ENCODE data around the gene NHLH1. TPM values are rescaled to one million over a fixed set of nuclear protein-coding genes. Genes with fewer than 3 reads are reported as not detected.

The NHLH1 gene
- total and polyA plus RNA-seq, 2 donors (not counting 3 experiments of a cell fraction or from before 2014, with no cell fraction given) = 0.46 TPM

DNA sequence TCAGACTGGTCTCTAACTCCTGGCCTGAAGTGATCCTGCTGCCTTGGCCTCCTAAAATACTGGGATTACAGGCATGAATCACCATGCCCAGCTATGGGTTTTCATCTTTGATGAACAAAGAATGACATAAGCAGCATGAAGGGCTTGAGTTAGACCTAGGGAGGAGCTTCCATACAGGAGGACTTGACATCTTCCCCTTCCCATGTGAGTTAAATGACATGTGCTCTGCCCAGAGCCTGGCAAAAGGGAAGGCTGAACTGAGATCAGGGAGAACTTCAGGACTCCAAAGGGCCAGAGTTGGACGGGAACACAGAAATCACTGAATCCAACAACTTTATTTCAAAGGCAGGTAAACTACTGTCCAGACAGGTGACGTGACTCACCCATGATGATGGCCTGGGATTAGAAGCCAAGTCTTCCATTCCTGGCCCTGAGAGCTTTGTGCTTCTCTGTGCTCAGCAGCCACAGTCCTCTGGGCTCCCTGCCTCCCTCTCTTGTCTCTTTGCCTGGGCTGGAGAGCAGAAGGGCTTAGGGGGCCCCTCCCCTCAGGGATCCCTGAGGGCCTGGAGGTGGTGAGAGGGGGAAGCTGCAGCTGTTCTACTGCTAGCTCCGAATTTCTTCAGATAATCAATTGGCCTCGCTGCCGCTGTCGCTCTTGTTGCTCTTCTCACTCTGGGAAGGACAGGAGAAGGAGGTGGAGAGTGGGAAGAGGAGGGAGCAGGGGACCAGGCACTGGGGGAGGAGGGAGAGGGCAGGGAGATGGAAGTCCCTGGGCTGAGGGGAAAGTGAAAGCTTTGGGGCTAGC, 7.6 kb downstream of the NHLH1 start:
- Histone ChIP-seq H4K20me1 (replicated peaks; ENCODE audit: control insufficient read depth, extremely low read depth, insufficient read depth, low read length) (no peaks in the 10 kb centered on the region), H3K79me2 (ENCODE audit: control insufficient read depth, insufficient read depth, low read length) (no peaks in the 10 kb centered on the region), H3K4me3 (replicated peaks in 1 of 3; ENCODE audit: insufficient read depth in 1 of 3, low read depth in 1 of 3, low read length in 3 of 3) (no peak overlapping the region), H3K36me3 (ENCODE audit: control insufficient read depth in 2 of 2, extremely low read depth in 1 of 2, insufficient read depth in 2 of 2, low read length in 2 of 2) (no peaks in the 10 kb centered on the region), H3K9me1 (replicated peaks; ENCODE audit: control insufficient read depth, extremely low read depth, insufficient read depth, low read length) (no peaks in the 10 kb centered on the region), H2AFZ (ENCODE audit: low read depth, low read length) (no peak overlapping the region), H3K9me3 (replicated peaks; ENCODE audit: control insufficient read depth, insufficient read depth, low read length) (no peaks in the 10 kb centered on the region), H3K27ac (ENCODE audit: insufficient read depth, low read depth, low read length) (no peak overlapping the region), H3K4me1 (ENCODE audit: control insufficient read depth, extremely low read depth, insufficient read depth, low read length) (no peaks in the 10 kb centered on the region), H3K9ac (replicated peaks; ENCODE audit: extremely low read depth, insufficient read depth, low read length) (no peak overlapping the region), H3K4me2 (ENCODE audit: insufficient read depth, low read length) (no peak overlapping the region), H3K27me3 (ENCODE audit: control insufficient read depth in 2 of 2, insufficient read depth in 2 of 2, low read length in 2 of 2) (peaks cover 19 to 26% of the 10 kb centered on the region in 2 experiments)
- FAIRE-seq = no peak
- CTCF ChIA-PET = interaction anchor here (1.0 to 6.7 kb wide), 10 partner anchors 11 to 290 kb away, joined by 3 to 100 read pairs (median 4); no protein-coding TSS in a partner anchor
- no peak for DNase-seq (ENCODE audit: low read depth, low spot score)
- TF ChIP-seq EZH2 (IDR thresholded peaks at IDR 0.05; ENCODE audit: borderline replicate concordance, low read depth, low read length, severe bottlenecking) = no peak
- TF ChIP-seq POLR2AphosphoS5 (IDR thresholded peaks at IDR 0.05; ENCODE audit: insufficient read depth, low read depth, low read length) = no peak
- TF ChIP-seq, protein P1, sequence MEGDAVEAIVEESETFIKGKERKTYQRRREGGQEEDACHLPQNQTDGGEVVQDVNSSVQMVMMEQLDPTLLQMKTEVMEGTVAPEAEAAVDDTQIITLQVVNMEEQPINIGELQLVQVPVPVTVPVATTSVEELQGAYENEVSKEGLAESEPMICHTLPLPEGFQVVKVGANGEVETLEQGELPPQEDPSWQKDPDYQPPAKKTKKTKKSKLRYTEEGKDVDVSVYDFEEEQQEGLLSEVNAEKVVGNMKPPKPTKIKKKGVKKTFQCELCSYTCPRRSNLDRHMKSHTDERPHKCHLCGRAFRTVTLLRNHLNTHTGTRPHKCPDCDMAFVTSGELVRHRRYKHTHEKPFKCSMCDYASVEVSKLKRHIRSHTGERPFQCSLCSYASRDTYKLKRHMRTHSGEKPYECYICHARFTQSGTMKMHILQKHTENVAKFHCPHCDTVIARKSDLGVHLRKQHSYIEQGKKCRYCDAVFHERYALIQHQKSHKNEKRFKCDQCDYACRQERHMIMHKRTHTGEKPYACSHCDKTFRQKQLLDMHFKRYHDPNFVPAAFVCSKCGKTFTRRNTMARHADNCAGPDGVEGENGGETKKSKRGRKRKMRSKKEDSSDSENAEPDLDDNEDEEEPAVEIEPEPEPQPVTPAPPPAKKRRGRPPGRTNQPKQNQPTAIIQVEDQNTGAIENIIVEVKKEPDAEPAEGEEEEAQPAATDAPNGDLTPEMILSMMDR (IDR thresholded peaks at IDR 0.05; ENCODE audit: extremely low read depth in 1 of 2, insufficient read depth in 1 of 2, low read depth in 1 of 2, low read length in 2 of 2) = no peak
- TF ChIP-seq GATA2 (IDR thresholded peaks at IDR 0.05; ENCODE audit: insufficient read depth, insufficient read length, low read depth, low read length) = no peak
- TF ChIP-seq FOS (IDR thresholded peaks at IDR 0.05; ENCODE audit: borderline replicate concordance, insufficient read depth, low read length) = no peak
- TF ChIP-seq, protein P2, sequence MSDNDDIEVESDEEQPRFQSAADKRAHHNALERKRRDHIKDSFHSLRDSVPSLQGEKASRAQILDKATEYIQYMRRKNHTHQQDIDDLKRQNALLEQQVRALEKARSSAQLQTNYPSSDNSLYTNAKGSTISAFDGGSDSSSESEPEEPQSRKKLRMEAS (IDR thresholded peaks at IDR 0.05; ENCODE audit: insufficient read depth, insufficient read length) = no peak
- no peak for TF ChIP-seq POLR2A (IDR thresholded peaks at IDR 0.05; ENCODE audit: low read depth, low read length)
- no peak for TF ChIP-seq MYC (IDR thresholded peaks at IDR 0.05; ENCODE audit: low read depth, low read length)
- TF ChIP-seq JUN (IDR thresholded peaks at IDR 0.05; ENCODE audit: borderline replicate concordance, insufficient read depth, insufficient read length, low read depth) = no peak
- intact Hi-C loops (cut with micrococcal nuclease) (no loop called here), dilution Hi-C loops (cut with MboI; ENCODE audit: extremely low pct_ligation_motif_present, low sequenced_read_pairs) (no loop called here)
- POLR2A ChIA-PET = no interaction called here
- BruUV-seq (replicated peaks) = no TSS peak

Data from endothelial cell of umbilical vein (primary cell).